ENCODE measurements around the gene TBPL1.

DNA sequence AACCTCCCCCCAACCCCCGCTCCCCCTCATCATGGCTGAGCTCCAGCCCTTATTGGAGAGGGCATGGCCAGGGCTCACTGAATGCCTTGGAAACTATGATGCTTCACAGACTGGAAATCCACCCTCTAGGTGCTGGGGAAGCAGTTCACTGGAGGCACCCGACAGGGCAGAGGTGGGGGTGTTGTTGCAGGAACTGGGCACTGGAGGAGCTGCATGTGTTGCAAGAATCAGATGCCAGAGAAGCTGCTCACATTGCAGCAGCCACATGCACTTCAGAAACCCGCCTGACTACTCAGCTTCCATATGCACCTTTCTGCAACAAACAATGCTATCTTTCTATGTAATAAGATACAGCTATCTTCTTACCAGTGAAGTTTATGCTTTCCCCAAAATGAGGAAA lies 7.9 kb upstream of the TBPL1 start:
- no peak for TF ChIP-seq EP300 (IDR thresholded peaks at IDR 0.05; ENCODE audit: borderline replicate concordance in 1 of 2, control insufficient read depth in 1 of 2, low read depth in 2 of 2, low read length in 2 of 2)
- TF ChIP-seq CTCF (IDR thresholded peaks at IDR 0.05 in 2 of 3, conservative IDR thresholded peaks at IDR 0.05 in 1 of 3; ENCODE audit: control insufficient read depth in 2 of 3, extremely low read depth in 1 of 3, insufficient read depth in 1 of 3, low read depth in 3 of 3, low read length in 3 of 3): no peak
- TF ChIP-seq ZZZ3 (IDR thresholded peaks at IDR 0.05; ENCODE audit: control insufficient read depth, insufficient read length, low read depth): no peak
- no peak for TF ChIP-seq SUZ12 (IDR thresholded peaks at IDR 0.05; ENCODE audit: unreplicated experiment)
- TF ChIP-seq PRDM15 (CRISPR knock-in tag; IDR thresholded peaks at IDR 0.05): no peak
- TF ChIP-seq, protein P1, sequence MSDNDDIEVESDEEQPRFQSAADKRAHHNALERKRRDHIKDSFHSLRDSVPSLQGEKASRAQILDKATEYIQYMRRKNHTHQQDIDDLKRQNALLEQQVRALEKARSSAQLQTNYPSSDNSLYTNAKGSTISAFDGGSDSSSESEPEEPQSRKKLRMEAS (IDR thresholded peaks at IDR 0.05; ENCODE audit: low read depth, low read length): no peak
